H9 (cell line): ENCODE results near the gene PAGR1. TPM values are rescaled to one million over a fixed set of nuclear protein-coding genes. Genes with fewer than 3 reads are reported as not detected.

ENCODE experiments used
- DNase-seq: peaks from one replicate; pipeline ENCODE4 v3.0.0-alpha.2; 2017
- H2AFZ ChIP-seq: one replicate; pipeline ENCODE4 v1.6.1; 2013; ENCODE audit warnings: mild to moderate bottlenecking, low read length, control low read depth, moderate library complexity
- H2AK5ac ChIP-seq: 2 replicates; pipeline ENCODE4 v1.6.1; 2013; ENCODE audit warnings: low read length, control low read depth, mixed read lengths; ENCODE audit not compliant: insufficient read length
- H2BK120ac ChIP-seq: one replicate; pipeline ENCODE4 v1.6.1; 2013; ENCODE audit warnings: low read depth, mild to moderate bottlenecking, low read length, control low read depth, inconsistent platforms; ENCODE audit not compliant: poor library complexity, severe bottlenecking
- H2BK12ac ChIP-seq: 2 replicates; pipeline ENCODE4 v1.6.1; 2013; ENCODE audit warnings: low read length, control low read depth, mixed read lengths, low read depth; ENCODE audit not compliant: insufficient read length
- H2BK15ac ChIP-seq: 2 replicates; pipeline ENCODE4 v1.6.1; 2013; ENCODE audit warnings: low read depth, low read length, control low read depth
- H2BK20ac ChIP-seq: one replicate; pipeline ENCODE4 v1.6.1; 2013; ENCODE audit warnings: low read depth, mild to moderate bottlenecking, low read length, control low read depth, inconsistent platforms; ENCODE audit not compliant: poor library complexity, severe bottlenecking
- H2BK5ac ChIP-seq: 2 replicates; pipeline ENCODE4 v1.6.1; 2013; ENCODE audit warnings: low read length, control low read depth, mixed read lengths; ENCODE audit not compliant: insufficient read length
- H3K14ac ChIP-seq: 2 replicates; pipeline ENCODE4 v1.6.1; 2013; ENCODE audit warnings: low read length, control low read depth; ENCODE audit not compliant: insufficient read depth
- H3K18ac ChIP-seq: 2 replicates; pipeline ENCODE4 v1.6.1; 2013; ENCODE audit warnings: low read depth, mild to moderate bottlenecking, mixed read lengths, low read length, control low read depth; ENCODE audit not compliant: insufficient read length
- H3K23ac ChIP-seq: 2 replicates; pipeline ENCODE4 v1.6.1; 2013; ENCODE audit warnings: low read length, control low read depth, mixed read lengths, low read depth; ENCODE audit not compliant: insufficient read length
- H3K23me2 ChIP-seq: 2 replicates; pipeline ENCODE4 v1.6.1; 2013; ENCODE audit warnings: low read depth, mild to moderate bottlenecking, mixed read lengths, low read length, control low read depth; ENCODE audit not compliant: insufficient read length, poor library complexity, severe bottlenecking
- H3K27ac ChIP-seq: 2 replicates; pipeline ENCODE4 v1.5.1; 2013; ENCODE audit warnings: low read length, control low read depth, mixed read lengths, low read depth; ENCODE audit not compliant: insufficient read length
- H3K27me3 ChIP-seq: 2 replicates; pipeline ENCODE4 v1.6.1; 2013; ENCODE audit warnings: low read length, control low read depth, inconsistent platforms; ENCODE audit not compliant: insufficient read depth
- H3K4ac ChIP-seq: 2 replicates; pipeline ENCODE4 v1.6.1; 2013; ENCODE audit warnings: low read depth, mild to moderate bottlenecking, control low read depth, inconsistent platforms, low read length, moderate library complexity
- H3K4me1 ChIP-seq: 2 replicates; pipeline ENCODE4 v1.6.1; 2013; ENCODE audit warnings: low read length, control low read depth, inconsistent platforms; ENCODE audit not compliant: insufficient read depth
- H3K4me2 ChIP-seq: 2 replicates; pipeline ENCODE4 v1.6.1; 2013; ENCODE audit warnings: low read length, control low read depth, mixed read lengths; ENCODE audit not compliant: insufficient read length, insufficient read depth
- H3K56ac ChIP-seq: 2 replicates; pipeline ENCODE4 v1.6.1; 2013; ENCODE audit warnings: low read depth, mild to moderate bottlenecking, mixed read lengths, low read length, control low read depth; ENCODE audit not compliant: insufficient read length
- H3K79me1 ChIP-seq: 2 replicates; pipeline ENCODE4 v1.6.1; 2013; ENCODE audit warnings: low read depth, mild to moderate bottlenecking, moderate library complexity, low read length, control low read depth, inconsistent platforms; ENCODE audit not compliant: insufficient read depth, poor library complexity, severe bottlenecking
- H3K79me2 ChIP-seq: 2 replicates; pipeline ENCODE4 v1.6.1; 2013; ENCODE audit warnings: low read length, control low read depth, inconsistent platforms; ENCODE audit not compliant: insufficient read depth
- H3K9ac ChIP-seq: 2 replicates; pipeline ENCODE4 v1.6.1; 2013; ENCODE audit warnings: low read length, control low read depth, mixed read lengths; ENCODE audit not compliant: insufficient read length; ENCODE audit errors: extremely low read depth
- H3K9me3 ChIP-seq: one replicate; pipeline ENCODE4 v1.6.1; 2013; ENCODE audit warnings: low read depth, low read length, inconsistent platforms; ENCODE audit not compliant: control insufficient read depth
- H3T11ph ChIP-seq: one replicate; pipeline ENCODE4 v1.6.1; 2013; ENCODE audit warnings: mild to moderate bottlenecking, low read length, control low read depth, inconsistent platforms
- H4K20me1 ChIP-seq: one replicate; pipeline ENCODE4 v1.6.1; 2013; ENCODE audit not compliant: control insufficient read depth, insufficient read length, insufficient read depth
- H4K5ac ChIP-seq: 2 replicates; pipeline ENCODE4 v1.6.1; 2013; ENCODE audit warnings: low read depth, mild to moderate bottlenecking, mixed read lengths, low read length, control low read depth; ENCODE audit not compliant: insufficient read length
- H4K8ac ChIP-seq: replicated peaks from 2 replicates; pipeline ENCODE4 v1.6.1; 2013; ENCODE audit warnings: low read length, control low read depth, mixed read lengths, low read depth; ENCODE audit not compliant: insufficient read length
- H4K91ac ChIP-seq: 2 replicates; pipeline ENCODE4 v1.6.1; 2013; ENCODE audit warnings: low read depth, mild to moderate bottlenecking, moderate library complexity, mixed read lengths, low read length, control low read depth; ENCODE audit not compliant: insufficient read length
- H3K27ac Mint-ChIP-seq, 3 experiments: 2 replicates in 2 of 3; 3 replicates in 1 of 3; pipeline ENCODE4 v1.8.0; 2020 to 2021; ENCODE audit warnings: mixed read lengths in 3 of 3, mild to moderate bottlenecking in 1 of 3, moderate library complexity in 1 of 3
- H3K27me3 Mint-ChIP-seq: 2 replicates; pipeline ENCODE4 v1.8.0; 2021; ENCODE audit warnings: low read depth, mild to moderate bottlenecking, moderate library complexity, mixed read lengths
- H3K36me3 Mint-ChIP-seq, 3 experiments: 2 replicates in 2 of 3; 3 replicates in 1 of 3; pipeline ENCODE4 v1.8.0; 2020 to 2021; ENCODE audit warnings: low read depth in 3 of 3, mixed read lengths in 3 of 3; ENCODE audit not compliant: insufficient read depth in 1 of 3
- H3K4me1 Mint-ChIP-seq, 2 experiments: 2 replicates each; pipeline ENCODE4 v1.8.0; 2020; ENCODE audit warnings: mixed read lengths in 2 of 2
- H3K4me3 Mint-ChIP-seq, 2 experiments: 2 replicates in 1 of 2; 3 replicates in 1 of 2; pipeline ENCODE4 v1.8.0; 2020 to 2021; ENCODE audit warnings: mild to moderate bottlenecking in 2 of 2, mixed read lengths in 2 of 2, moderate library complexity in 1 of 2
- H3K9me3 Mint-ChIP-seq, 2 experiments: 2 replicates in 1 of 2; 3 replicates in 1 of 2; pipeline ENCODE4 v1.8.0; 2020; ENCODE audit warnings: mild to moderate bottlenecking in 2 of 2, mixed read lengths in 2 of 2, moderate library complexity in 1 of 2
- WGBS: extraction: QIAGEN DNeasy Blood & Tissue Kit; methylation state at CpG from one replicate; pipeline ENCODE4 v1.1.7; 2013; ENCODE audit warnings: missing lambda C conversion rate, low lambda C conversion rate, mixed read lengths; ENCODE audit not compliant: insufficient read length; ENCODE audit errors: extremely low coverage; 5-methylcytosine and 5-hydroxymethylcytosine counted together
- total RNA-seq: library from RNA; stranded (reverse); gene quantifications from 2 replicates; pipeline ENCODE4 v1.2.1, GENCODE V29; 2021
- TF ChIP-seq, protein P1 (sequence below): fragments of 200-600 bp; sonication (generic); conservative IDR thresholded peaks from 3 replicates; pipeline ENCODE4 v1.8.0; 2021; ENCODE audit warnings: antibody characterized with exemption, mild to moderate bottlenecking

Gene PAGR1
- total RNA-seq, 1 experiment from 2014 or later: 65.3 TPM

DNA sequence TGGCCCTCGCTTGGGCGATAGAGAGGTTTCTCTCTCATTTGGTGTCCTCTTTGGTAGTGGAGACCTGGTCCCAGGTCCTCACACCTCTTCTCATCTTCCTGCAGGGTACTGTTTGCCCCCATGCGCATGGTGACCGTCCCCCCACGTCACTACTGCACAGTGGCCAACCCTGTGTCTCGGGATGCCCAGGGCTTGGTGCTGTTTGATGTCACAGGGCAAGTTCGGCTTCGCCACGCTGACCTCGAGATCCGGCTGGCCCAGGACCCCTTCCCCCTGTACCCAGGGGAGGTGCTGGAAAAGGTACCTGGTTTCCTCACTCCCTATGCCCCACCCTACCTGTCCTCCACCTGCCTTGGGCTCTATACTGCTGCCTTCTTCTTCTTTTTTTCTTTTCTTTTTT lies 14.8 kb downstream of the PAGR1 start:
- H3K79me2 ChIP-seq: no peaks in the 10 kb centered on the region
- no peak overlapping the region for H4K8ac ChIP-seq
- H3K56ac ChIP-seq: no peak overlapping the region
- no peak overlapping the region for H3K18ac ChIP-seq
- H2BK120ac ChIP-seq: no peak overlapping the region
- no peak overlapping the region for H3K23ac ChIP-seq
- H2BK12ac ChIP-seq: no peak overlapping the region
- Mint-ChIP-seq H3K36me3 (no peaks in the 10 kb centered on the region), H3K4me3 (no peak overlapping the region), H3K9me3 (no peaks in the 10 kb centered on the region), H3K27me3 (no peaks in the 10 kb centered on the region; the same call in 1 of the 2 replicates), H3K27ac (no peak overlapping the region), H3K4me1 (peaks cover 3 to 5% of the 10 kb centered on the region in 2 experiments)
- H4K20me1 ChIP-seq: no peaks in the 10 kb centered on the region
- peaks cover 2% of the 10 kb centered on the region; the same call in 1 of the 2 replicates for H3K4me1 ChIP-seq
- TF ChIP-seq, protein P1, sequence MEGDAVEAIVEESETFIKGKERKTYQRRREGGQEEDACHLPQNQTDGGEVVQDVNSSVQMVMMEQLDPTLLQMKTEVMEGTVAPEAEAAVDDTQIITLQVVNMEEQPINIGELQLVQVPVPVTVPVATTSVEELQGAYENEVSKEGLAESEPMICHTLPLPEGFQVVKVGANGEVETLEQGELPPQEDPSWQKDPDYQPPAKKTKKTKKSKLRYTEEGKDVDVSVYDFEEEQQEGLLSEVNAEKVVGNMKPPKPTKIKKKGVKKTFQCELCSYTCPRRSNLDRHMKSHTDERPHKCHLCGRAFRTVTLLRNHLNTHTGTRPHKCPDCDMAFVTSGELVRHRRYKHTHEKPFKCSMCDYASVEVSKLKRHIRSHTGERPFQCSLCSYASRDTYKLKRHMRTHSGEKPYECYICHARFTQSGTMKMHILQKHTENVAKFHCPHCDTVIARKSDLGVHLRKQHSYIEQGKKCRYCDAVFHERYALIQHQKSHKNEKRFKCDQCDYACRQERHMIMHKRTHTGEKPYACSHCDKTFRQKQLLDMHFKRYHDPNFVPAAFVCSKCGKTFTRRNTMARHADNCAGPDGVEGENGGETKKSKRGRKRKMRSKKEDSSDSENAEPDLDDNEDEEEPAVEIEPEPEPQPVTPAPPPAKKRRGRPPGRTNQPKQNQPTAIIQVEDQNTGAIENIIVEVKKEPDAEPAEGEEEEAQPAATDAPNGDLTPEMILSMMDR: no peak
- no peak overlapping the region for H2BK15ac ChIP-seq
- H3K79me1 ChIP-seq: no peaks in the 10 kb centered on the region
- H3K27me3 ChIP-seq: no peaks in the 10 kb centered on the region
- H3K9me3 ChIP-seq: no peaks in the 10 kb centered on the region
- no peak overlapping the region for H3K4me2 ChIP-seq
- H3K14ac ChIP-seq: no peak overlapping the region
- no peak overlapping the region for H2BK20ac ChIP-seq
- H3K23me2 ChIP-seq: peaks cover 4% of the 10 kb centered on the region
- no peak overlapping the region for H4K5ac ChIP-seq
- H3K9ac ChIP-seq: no peak overlapping the region
- no peak for DNase-seq
- H2AFZ ChIP-seq: no peak overlapping the region
- H3K4ac ChIP-seq: no peak overlapping the region
- H3K27ac ChIP-seq: no peak overlapping the region
- no peak overlapping the region for H2AK5ac ChIP-seq
- H2BK5ac ChIP-seq: no peak overlapping the region
- H3T11ph ChIP-seq: no peak overlapping the region
- H4K91ac ChIP-seq: no peak overlapping the region
- no CpG with 5 or more reads among the region's 11 CpGs for WGBS
